ENCODE results near the gene CCDC88A.
"Not testable (repeated sequence)": the region's sequence is repeated elsewhere in the genome, so short reads cannot be mapped to it uniquely, and the experiment has no call there.

Gene CCDC88A

DNA sequence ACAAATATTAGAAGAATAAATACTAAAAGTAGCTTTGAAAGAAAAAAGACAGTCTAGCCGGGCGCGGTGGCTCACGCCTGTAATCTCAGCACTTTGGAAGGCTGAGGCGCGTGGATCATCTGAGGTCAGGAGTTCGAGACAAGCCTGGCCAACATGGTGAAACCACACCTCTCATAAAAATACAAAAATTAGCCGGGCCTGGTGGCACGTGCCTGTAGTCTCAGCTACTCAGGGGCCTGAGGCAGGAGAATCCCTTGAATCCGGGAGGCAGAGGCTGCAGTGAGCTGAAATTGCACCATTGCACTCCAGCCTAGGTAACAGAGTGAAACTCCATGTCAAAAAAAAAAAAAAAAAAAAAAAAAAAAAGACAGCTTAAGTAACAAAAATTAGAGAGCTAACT is 34.1 kb downstream of the CCDC88A start:
- not testable (repeated sequence) for DNase-seq (ENCODE audit: low read depth)

DNA sequence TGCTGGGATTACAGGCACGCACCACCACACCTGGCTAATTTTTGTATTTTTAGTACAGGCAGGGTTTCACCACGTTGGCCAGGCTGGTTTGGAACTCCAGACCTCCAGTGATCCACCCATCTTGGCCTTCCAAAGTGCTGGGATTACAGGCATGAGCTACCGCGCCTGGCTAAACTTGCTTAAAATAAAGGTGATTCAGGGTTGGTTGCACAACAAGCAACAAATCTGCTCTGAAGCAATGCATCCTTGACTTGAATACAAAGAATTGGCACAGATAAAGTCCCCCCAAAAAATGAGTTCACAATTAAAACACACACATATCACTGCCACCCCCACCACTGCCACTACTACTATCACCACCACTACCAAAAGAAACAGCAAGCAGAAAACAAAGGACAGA is 34.9 kb downstream of the CCDC88A start:
- no peak for DNase-seq (ENCODE audit: low read depth)

DNA sequence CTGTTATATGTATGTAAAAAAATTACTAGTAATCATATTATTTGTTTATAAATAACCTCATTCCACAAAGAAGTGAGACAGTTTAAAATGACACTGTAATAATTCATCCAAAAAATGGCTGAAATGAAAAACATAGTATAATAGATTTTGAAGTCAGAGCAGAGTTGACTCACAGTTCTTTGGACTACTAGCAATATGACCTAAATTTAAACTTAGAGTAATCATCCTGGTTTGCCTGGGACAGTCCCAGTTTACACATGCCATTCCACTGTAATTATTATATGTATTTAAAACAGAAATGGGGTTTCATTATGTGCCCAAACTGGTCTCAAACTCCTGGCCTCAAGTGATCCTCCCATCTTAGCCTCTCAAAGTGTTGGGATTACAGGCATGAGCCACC is 48.3 kb downstream of the CCDC88A start:
- no peak for DNase-seq (ENCODE audit: low read depth)

DNA sequence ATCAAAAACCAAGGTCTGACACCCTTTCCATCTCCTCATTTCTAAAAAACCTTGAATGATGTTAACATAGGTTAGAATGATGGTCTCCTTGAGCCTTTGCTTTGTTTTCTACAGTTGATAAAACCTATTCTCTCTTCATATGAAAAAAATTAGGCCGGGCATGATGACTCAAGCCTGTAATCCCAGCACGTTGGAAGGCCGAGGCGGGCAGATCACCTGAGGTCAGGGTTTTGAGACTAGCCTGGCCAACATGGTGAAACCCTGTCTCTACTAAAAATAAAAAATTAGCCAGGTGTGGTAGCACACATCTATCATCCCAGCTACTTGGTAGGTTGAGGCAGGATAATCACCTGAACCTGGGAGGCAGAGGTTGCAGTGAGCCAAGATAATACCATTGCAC is 49.4 kb downstream of the CCDC88A start:
- no peak for DNase-seq (ENCODE audit: low read depth)

DNA sequence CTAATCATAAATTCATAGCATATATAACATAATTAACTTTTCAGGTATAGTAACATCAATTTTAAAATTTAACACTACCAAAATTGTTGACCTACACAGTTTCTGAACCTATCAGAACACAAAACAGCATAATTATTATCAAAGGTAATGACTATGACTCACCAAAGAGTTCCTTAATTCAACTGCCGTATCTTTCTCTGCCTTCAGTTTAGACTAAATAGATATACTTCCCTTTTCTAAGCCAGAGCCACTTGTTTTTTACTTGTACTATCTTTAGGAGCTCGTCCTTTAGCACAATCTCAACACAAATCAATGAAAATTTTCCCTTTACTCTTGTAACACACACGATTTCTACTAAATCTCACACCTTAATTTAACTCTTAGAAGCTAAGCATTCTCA is 54.4 kb downstream of the CCDC88A start:
- no peak for DNase-seq (ENCODE audit: low read depth)

DNA sequence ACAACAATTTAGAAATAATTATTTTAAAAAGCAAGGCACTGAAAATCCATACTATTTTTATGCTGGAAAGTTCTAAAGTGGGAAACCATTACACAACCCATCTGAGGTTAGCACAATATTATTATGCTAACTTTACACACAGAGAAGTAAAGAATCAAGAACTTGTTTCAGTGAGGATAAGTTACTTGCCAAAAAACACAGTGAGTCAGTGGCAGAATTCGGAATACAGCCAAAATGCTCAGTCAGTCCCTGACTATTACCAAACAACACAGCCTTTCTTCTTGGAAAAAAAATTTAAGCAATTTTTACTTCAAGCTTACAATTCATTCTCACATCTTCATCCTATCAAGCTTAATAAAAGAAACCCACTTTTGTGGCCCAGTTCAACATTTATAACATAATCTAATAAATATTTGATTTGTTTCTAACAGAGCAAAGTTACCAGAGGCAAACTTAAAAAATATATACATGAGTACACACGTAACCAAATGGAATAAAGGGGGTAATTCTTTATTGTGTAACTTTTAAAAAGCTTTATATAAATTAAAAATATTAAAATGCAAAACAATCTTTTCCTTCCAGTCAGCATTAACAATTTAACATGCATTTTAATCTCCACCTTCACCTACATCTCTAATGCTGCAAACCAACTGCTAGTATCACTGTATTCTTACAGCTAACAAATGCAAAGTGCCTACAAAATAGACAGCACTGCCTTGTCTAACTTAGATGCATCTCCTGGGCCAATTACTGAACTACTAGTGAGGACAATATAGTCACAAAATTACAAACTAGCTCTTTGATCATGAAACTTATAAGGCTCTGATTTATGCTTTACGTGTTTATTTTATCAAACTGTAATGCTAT is 55.2 kb downstream of the CCDC88A start:
- DNase-seq (ENCODE audit: low read depth) = no peak

DNA sequence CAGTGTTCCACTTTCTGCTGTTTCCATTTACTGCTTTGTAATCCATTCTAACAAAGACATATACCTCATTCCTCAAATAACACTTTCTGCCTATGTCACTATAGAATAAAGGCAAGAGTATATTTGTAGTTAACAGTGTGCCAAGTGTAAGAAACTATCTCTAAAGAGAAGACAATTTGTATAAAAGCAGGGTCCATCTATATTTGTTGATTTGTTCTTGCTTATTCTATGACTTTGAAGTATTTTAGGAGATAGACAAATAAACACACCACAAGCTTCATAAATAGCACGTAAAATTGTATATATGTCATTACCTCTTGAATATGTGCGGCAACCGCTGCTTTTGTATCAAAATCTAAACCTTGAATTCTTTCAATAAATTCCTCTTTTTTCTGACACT is 56.0 kb downstream of the CCDC88A start:
- DNase-seq (ENCODE audit: low read depth) = no peak

DNA sequence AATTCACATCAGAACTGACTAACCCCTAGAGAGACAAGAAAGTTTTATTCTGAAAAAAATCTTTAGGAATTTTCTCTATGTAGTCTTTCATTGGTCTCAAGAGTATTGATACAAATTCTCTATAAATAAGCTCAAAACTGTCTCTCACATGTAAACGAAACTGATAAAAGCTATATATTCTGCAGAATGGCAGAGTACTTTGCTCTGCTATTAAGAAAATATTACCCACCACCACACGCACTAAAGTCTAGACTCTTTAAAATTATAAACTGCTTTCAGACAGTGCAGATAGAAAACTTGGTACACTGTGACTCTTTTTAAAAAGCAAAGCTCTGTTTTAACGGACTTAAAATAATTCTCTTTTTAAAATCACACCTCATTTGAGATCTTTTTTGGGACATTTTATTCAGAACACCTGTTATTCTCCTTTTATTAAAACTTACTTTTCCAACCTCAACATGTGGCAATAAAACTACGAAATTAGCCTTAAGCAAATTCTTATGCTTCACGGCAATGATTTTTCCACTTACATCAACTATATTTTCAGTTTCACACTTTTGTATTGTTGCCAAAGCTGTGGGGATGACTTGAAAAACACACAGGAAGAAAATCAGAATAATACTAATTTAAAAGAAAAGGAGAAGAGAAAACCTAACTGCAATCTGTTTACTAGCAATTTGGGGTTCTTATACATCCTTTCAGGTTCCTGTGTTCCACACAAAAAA is 58.0 kb downstream of the CCDC88A start:
- no peak for DNase-seq (ENCODE audit: low read depth)

DNA sequence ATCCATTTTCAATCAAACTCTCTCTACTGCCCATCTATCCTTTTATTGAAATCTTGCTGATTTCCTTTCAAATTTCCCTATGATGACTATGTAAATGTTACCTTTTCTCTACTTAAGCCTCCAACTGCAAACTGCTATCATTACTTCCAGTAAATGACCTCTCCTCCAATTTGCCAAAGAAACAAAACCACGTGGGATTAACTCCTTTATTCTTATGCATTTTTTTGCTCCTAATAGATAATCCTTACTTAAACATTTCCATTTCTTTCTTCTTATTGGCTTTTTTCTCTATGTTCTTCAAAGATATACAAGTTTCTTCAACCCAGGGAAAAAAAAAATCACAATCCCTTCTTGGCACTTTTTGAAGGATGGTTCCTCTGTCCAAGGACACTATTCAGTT is 61.2 kb downstream of the CCDC88A start:
- no peak for DNase-seq (ENCODE audit: low read depth)

DNA sequence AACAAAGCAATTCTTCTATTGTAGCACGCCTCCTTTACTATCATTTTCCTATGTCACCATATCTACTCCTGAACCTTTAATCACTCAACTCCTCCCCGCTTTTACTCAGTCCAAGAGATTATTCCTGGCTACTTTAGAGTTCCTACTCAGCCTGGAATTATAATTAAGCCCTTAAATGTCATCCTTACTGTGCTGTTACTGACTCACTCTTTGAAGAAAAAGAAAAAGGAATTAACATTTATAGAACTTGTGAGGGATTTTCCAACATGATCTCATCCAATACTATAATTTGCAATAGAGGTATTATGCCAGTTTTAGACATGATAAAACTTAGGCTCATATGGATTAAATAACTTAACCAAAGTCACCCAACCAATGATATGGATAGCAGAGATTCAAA is 61.7 kb downstream of the CCDC88A start:
- DNase-seq (ENCODE audit: low read depth) = no peak

DNA sequence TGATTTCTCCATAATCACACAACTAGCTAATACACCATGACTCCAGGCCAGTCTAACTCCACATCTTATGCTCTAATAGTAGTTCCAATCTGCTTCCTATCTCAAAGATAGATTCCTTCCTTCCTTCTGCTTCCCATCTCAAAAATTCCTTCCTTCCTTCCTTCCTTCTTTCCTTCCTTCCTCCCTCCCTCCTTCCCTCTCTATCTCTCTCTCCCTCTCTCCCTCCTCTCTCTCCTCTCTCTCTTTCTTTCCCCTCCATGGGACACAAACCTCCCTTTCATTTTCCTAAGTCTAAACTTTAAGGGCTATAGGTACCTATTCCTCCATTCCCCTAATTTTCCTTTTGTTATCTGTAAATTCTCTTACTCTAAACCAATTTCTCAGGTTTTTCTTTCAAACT is 62.5 kb downstream of the CCDC88A start:
- DNase-seq (ENCODE audit: low read depth) = no peak

DNA sequence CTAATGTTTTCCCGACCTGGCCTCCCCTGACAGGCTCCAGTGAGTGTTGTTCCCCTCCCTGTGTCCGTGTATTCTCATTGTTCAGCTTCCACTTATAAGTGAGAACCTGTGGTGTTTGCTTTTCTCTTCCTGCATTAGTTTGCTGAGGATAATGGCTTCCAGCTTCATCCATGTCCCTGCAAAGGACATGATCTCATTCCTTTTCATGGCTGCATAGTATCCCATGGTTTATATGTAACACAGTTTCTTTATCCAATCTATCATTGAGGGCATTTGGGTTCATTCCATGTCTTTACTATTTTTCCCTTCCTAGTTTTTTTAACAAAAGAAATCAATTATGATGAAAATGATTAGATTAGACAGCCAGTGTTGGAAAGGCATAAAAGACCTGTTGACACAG is 63.5 kb downstream of the CCDC88A start:
- DNase-seq (ENCODE audit: low read depth) = not testable (repeated sequence)

DNA sequence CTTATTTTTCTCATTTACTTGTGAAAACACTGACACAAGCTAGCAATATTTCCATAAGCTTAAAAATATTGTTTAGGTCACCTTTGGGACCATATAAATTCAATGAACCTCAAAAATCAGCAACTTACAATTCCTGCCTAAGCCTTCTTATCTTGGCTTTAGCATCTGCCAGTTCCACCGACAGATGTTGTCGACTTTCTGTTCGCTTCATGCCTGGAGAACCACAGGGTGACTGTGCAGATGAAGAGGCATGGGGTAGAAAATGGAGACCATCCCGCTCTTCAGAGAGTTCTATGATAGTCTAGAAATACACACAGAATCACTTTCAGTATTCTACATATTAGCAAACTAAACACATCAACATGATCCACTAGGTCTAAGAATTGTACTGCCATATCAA is 64.2 kb downstream of the CCDC88A start:
- no peak for DNase-seq (ENCODE audit: low read depth)

DNA sequence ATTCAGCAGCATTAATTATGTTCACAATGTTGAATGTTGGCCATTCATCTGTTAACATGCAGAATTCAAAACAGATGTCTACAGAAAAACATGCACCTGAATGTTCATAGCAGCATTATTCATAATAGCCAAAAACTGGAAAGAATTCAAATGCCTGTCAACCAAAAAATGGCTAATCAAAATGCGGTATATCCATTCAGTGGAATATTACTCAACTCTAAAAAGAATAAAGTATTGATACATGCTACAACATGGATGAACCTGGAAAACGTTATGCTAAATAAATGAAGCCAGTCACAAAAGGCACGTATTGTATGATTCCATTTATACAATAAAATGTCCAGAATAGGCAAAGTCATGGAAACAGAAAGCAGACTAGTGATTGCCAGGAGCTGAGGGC is 68.0 kb downstream of the CCDC88A start:
- DNase-seq (ENCODE audit: low read depth) = no peak

DNA sequence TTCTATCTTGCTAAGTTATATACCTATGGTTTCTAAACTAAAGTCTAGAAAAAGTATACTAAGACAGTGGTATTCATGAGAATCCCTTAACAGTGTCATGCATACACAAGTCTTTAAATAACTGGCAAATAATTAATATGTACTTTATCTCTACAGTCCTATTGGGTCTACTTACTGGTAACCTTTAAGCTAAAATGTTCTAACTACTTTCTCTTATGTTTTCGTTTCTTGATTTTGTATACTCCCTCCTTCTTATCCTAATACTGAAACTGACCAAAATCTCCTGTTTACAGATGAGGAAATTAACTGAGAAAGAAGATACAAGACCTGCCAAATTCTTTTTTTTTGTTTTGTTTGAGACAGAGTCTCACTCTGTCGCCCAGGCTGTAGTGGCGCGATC is 74.6 kb downstream of the CCDC88A start:
- DNase-seq (ENCODE audit: low read depth) = no peak

DNA sequence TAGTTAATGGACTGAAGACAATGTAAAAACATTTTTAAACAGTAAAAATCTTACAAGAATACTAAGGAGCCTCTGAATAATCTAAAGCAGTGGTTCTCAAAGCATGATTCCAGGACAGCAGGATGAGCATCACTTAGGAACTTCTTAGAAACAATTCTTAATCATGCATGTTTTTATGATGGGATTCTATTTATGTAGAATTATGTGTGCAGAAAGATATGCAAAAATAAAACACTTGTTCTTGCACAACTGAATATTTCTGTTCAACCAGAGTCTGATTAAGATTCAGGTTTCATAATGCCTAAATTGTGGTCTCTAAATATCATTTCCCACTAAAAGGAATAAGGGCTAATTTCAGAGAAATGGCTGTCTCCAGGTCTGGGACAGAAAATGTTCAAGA is 81.4 kb downstream of the CCDC88A start:
- no peak for DNase-seq (ENCODE audit: low read depth)

DNA sequence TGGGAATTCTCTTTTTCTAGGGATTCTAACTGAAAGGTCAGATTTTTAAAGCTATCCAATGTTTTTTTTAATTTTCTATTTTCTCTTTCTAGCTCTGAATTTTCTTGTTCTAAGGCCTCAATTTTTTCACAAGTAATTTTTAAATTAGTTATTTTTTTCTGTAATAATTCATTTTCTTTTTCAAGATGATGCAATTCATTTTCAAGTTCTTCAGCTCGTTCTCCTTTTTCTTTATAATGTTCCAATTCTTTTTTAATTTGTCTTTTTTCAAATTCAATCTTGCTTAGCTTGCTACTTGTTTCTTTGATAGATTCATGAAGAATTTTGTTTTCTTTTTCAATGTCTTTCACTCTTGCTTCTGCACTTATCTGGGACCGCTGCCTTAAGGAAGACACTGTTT is 84.9 kb downstream of the CCDC88A start:
- DNase-seq (ENCODE audit: low read depth) = no peak

DNA sequence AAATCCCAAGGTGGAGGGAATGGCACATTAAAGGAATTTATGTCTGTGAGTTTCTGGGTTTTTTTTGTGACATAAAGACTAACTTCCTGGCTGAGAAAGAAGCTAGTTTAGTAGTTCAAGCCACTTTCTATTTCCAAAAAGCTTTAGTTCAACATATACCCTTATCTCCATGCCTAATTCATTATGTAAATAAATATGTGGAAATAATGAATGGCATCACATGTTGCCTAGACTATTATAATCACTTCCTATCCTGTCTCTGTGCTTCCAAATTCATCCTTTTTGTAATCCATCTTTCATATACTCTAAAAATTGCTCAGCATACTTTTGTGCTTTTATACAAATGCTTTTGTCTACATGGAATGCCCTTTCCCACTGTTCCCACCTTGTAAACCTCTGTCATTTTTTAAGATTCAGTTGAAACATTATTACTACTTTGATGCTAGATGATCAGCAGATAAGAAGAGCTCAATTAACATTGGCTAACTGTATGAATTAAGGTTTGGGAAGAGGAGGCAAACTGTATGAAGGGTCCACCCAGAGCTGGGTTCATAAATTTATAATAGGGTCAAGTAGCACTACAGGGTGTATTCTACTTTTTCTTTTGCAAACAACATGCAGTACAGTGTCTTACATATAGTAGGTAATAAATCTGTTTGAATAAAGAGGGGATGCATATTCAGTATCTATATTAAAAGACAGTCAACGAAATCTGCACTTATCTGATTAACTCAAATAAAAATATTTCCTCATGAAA is 88.9 kb downstream of the CCDC88A start:
- DNase-seq (ENCODE audit: low read depth) = no peak

DNA sequence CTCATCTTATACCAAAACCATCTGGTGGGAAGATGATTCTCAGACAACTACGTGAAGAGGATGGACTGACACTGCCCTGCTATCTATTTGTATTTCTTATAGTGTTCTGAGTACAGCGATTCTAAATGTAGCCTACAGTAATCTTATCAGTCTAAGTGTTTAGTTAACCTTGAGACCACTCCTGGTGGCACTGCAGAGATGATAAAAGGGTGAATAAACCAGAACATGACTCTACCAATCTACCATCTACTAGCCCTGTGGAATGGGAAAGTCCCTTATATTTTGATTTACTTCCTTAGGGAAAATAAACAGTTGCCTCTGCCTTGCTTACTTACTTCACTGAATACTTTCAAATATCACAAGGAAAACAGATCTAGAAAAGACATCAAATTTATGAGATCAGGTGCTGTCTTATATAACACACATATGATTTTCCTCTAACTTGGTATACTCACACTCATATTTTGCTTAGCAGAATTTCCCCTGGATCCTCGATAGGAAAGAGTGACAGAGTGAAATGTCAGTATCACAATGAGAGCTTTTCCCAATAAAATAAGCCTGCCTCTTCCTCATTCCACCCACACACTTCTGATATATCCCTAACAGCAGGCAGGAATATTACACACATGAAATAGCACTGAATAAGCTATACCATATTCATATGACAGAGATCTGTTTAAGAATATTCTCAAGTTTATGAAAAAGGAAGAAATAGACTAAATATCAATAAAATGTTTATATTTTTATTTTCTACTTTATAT is 92.0 kb downstream of the CCDC88A start:
- DNase-seq (ENCODE audit: low read depth) = no peak

DNA sequence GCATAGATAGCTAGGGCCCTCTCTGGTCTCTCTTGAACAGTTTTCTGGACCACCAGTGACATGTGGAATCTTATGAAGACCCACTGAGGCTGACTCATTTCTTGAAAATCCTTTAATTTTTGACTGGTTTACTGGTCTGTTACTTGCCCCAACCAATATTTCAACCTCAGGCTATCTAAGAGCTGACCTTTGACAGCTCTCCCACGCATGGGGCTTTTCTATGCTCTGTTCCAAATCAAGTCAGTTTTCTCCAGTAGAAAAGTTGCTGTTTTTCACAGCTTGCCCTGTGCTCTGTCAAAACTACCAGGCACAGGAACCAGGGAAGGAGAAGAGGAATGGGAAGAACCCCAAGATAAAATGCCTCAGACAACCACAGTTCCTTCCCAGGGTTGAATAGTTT is 104.7 kb downstream of the CCDC88A start:
- DNase-seq (ENCODE audit: low read depth) = no peak

DNA sequence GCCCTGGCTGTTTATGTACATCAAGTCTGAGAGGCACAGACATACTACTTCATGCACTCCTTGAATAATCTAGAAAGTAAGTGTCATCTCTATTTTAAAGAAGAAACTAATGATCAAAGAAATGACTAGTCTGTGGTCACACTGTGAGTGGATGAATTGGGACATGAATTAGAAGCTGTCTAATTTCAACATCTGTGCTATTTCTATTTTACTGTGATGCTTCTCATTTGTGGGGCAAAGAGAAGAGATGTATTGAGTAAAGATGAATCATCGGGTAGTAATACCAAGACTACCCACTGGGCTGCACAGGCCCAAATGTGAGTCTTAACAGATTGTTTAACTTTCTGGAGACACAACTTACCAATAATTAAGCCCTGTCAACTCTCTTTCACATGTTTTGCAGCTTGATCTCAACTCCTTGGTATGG is 108.2 kb downstream of the CCDC88A start:
- no peak for DNase-seq (ENCODE audit: low read depth)

DNA sequence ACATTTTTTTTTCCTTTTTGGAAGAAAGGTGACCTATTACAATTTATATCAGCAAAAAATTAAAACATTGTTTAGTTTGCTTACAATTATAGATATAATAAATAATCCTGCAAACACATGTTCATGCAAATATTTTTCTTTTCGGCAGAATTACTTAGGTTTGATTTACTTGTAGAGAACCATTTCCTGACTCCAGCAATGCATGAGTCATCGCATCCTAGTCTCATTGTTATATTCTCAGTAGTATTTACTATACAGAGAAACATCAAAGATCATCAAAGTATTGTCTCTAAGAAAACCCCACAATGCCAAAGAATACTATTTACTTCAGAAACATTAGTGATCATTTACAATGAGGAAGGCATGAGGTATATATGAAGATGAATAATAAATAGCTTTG is 110.2 kb downstream of the CCDC88A start:
- DNase-seq (ENCODE audit: low read depth) = no peak
